ENCODE results near the gene ARMC7.
"Not testable (repeated sequence)": the region's sequence is repeated elsewhere in the genome, so short reads cannot be mapped to it uniquely, and the experiment has no call there.

Gene ARMC7

GRCh38 chr17:75109407-75110233 lies at the start of gene ARMC7:
Gene ARMC7, plus strand, starts transcription at chr17:75109969. Its CDS starts 320 bp downstream, at chr17:75110289.
- peak; percentile 95 for DNase-seq

GRCh38 chr17:75060434-75061054 lies 49.2 kb upstream of the ARMC7 start:
- no peak for DNase-seq

GRCh38 chr17:75061055-75061438 lies 48.7 kb upstream of the ARMC7 start:
- DNase-seq = no peak

DNA sequence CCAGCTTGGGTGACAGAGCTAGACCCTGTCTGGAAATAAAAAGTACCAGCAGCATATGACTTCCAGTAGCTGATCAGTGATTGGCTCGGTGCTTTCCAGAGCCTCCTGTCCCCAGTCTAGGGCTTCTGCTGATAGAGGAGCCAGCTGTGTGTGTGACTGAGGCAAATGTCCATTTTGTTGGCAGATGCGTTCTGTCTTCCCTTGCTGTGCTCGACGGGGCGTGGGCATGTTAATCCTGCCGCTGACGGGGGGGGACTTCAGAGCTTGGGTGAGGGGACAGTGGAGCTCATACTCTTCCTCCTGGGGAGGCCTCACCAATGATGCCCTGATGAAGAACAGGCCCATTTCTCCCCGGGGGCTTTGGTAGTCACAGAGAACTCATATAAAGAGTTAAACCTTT lies 48.2 kb upstream of the ARMC7 start:
- no peak for DNase-seq

- DNase-seq = no peak
These were observed 46.6 kb upstream of the ARMC7 start for GRCh38 chr17:75063201-75063600.

- DNase-seq = no peak
These were observed 46.1 kb upstream of the ARMC7 start for GRCh38 chr17:75063626-75064025.

DNA sequence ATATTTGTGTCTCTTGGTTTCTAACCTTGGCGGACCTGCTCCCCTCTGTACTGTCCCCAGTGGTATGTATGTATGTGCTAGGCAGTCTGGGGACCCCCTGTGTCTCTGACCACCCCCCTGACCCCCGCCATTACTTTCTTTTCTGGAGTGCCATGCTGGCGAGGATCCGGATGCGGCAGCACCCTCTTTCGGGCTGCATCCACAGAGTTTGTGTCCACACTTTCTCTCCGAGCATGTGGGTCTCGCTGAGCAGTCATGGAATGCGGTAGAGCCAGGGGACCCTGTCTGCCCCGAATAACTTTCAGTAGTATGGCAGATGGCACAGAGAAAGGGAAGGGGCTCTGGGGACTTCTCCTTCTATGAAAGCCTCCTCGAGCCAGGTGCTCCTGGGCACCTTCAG lies 45.7 kb upstream of the ARMC7 start:
- no peak for DNase-seq

DNA sequence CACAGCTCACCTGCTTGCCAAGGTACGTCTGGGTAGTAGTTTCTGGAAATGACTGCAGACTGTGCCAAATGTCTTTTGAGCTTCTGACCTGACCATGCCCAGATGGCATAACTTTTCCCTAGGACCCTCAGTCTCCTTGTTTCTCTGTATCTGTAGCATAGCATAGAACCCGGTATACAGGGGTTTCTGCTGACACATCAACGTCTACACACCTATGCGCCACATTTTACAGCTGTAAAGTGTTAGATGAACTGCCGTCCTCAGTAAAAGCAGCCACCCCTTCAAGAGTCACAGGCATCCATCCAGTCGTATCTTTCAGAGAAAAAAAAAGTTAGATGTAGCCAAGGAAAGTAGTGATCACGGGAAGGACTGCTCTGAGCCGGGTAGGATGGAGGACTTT lies 45.3 kb upstream of the ARMC7 start:
- no peak for DNase-seq

- no peak for DNase-seq
These were observed 44.8 kb upstream of the ARMC7 start for GRCh38 chr17:75064867-75065561.

GRCh38 chr17:75065562-75066151 lies 44.1 kb upstream of the ARMC7 start:
- DNase-seq = no peak

- DNase-seq = peak; percentile 21
These were observed 41.9 kb upstream of the ARMC7 start for GRCh38 chr17:75067856-75068255.

DNA sequence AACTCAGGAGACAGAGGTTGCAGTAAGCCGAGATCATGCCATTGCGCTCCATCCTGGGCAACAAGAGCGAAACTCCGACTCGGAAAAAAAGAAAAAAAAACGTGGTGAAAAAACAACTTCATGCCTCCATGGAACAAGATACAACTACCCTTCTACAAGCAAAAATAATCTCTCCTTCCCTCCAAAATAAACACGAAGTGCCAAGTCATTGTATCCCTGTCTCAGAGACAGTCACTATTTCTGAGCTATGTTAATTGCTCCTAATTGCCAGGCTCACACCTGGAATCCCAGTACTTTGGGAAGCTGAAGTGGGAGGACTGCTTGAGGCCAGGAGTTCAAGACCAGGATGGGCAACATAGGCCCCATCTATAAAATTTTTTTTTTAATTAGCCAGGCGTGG lies 41.0 kb upstream of the ARMC7 start:
- no peak for DNase-seq

DNA sequence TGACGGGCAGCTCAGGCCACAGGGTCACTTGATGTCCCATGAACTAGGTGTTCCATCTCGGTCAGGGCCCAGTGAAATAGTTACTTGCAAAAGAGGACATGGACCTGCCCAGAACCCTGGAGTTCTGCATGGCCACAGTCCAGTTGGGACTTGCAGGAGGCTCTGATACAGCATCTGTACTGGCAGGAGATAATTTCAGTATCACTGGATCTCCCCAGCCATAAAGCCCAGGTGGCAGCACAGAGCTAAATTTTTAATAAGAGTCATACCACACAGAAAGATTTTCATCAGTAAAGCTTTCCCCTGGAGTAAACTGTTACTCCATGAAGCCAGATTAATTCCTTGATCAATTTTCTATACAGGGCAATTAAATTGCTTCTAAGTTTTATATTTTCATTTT lies 40.0 kb upstream of the ARMC7 start:
- DNase-seq = peak; percentile 37

DNA sequence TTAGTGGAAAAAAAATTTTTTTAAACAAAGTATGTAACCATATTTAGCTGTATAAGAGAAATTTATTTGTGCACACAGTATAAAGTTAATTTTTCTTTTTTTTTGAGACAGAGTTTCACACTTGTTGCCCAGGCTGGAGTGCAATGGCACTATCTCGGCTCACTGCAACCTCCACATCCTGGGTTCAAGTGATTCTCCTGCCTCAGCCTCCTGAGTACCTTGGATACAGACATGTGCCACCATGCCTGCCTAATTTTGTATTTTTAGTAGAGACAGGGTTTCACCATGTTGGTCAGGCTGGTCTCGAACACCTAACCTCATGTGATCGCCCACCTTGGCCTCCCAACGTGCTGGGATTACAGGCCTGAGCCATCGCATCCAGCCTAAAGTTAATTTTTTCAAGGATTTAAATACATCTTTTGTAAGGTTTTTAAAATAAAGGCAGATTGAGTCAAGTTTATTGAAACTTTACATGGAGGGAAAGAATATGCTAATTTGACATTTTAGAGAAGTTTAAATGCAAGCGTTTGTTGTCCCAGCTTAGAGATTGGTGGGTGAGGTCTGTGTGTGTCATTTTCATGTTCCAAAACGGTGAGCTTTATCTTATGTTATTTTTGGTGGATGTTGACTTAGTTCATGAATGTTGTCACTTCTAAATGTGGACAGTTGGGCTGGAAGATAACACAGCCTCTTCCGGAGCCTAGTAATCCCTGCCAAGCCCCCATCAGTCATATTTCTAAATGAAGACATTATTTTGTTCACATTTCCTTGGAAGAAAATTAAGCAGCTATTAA lies 38.1 kb upstream of the ARMC7 start:
- DNase-seq = not testable (repeated sequence)

DNA sequence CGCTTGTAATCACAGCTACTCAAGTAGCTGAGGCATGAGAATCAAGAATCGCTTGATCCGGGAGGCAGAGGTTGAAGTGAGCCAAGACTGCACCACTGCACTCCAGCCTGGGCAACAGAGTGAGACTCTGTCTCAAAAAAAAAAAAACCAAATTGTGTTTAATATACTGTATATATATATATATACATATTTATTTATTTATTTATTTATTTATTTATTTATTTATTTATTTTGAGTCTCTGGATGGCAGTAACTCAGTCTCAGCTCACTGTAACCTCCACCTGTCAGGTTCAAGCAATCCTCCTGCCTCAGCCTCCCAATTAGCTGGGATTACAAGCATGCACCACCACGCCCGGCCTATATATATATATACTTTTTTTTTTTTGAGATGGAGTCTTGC lies 36.9 kb upstream of the ARMC7 start:
- DNase-seq = not testable (repeated sequence)

DNA sequence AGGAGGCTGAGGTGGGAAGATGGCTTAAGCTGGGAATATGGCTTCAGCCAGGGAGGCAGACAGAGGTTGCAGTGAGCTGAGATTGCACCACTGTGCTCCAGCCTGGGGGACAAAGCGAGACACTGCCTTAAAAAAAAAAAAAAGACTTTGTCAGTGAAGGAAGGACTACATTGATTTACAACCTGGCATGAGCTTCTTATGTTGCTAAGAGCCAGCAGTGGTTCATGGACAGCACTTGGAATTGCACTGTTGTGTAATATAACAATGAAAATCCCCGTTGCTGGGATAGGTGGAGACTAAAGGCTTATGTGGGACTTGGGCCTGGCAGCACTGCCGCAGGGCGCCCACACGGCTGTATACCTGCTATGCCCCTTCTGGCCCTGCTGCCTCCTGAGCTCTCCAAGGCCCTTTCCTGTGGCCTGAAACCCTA lies 36.1 kb upstream of the ARMC7 start:
- DNase-seq = no peak

DNA sequence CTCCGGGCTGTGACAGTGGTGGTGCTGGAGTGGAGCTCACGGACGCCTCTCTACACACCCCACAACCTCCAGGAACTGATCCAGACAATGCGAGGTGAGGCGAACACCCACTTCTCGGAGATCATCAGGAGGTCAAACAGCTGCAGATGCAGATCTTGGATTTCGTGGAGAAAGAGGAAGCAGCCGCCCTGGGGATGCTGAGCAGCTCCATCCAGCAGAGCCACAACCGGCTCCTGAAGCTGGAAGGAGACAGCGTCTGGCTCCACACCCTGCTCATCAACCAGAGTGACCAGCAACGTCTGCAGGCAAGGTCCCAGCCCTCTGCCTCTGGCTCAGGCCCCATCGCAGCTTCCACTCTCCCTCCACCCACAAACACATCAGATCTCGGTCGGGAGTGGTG lies 35.2 kb upstream of the ARMC7 start:
- no peak for DNase-seq

GRCh38 chr17:75075597-75076336 lies 34.0 kb upstream of the ARMC7 start:
- no peak for DNase-seq

DNA sequence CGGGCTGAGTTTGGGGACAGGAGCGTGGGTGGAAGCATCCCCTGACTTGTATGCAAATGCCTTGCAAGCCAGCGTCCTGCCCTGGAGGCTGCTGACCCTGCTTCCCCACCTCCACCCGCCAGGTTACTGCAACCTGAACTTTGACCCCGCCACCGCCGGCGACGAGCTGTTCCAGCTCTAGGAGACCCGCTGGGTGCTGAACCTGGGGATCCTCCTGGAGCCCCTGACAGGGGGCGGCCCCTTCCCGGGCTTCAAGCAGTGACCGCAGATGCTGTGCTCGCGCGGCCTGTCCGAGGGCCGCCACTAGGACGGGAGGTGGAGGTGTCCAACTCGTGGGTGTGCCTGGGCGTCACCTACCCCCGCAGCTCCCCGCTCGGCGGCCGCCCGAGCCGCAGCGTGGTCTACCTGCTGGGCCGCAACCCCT lies 32.7 kb upstream of the ARMC7 start:
- no peak for DNase-seq

GRCh38 chr17:75077496-75078283 lies 32.1 kb upstream of the ARMC7 start:
- DNase-seq = peak; percentile 83

All from DMS53 (cell line).